Testis (tissue), 3 donors: ENCODE results near the gene CHGA. TPM values are rescaled to one million over a fixed set of nuclear protein-coding genes. Genes with fewer than 3 reads are reported as not detected.

Source experiments
- DNase-seq: peaks from one replicate; pipeline ENCODE4 v3.0.0-alpha.2; 2019
- H3K27ac ChIP-seq, 2 donors: fragments of 200-600 bp; sonication (generic); one replicate each; pipeline ENCODE4 v1.5.1; 2019
- H3K27me3 ChIP-seq: fragments of 200-600 bp; sonication (generic); one replicate; pipeline ENCODE4 v1.5.1; 2019
- H3K36me3 ChIP-seq: fragments of 200-600 bp; sonication (generic); one replicate; pipeline ENCODE4 v1.5.1; 2017; ENCODE audit warnings: low read depth; ENCODE audit errors: missing control alignments
- H3K4me1 ChIP-seq: fragments of 200-600 bp; sonication (generic); one replicate; pipeline ENCODE4 v1.5.1; 2019
- H3K4me3 ChIP-seq, 2 donors: fragments of 200-600 bp; sonication (generic); one replicate each; pipeline ENCODE4 v1.5.1; 2017 to 2019
- H3K9me3 ChIP-seq: fragments of 200-600 bp; sonication (generic); one replicate; pipeline ENCODE4 v1.5.1; 2017
- CTCF ChIP-seq, 3 experiments: fragments of 450-650 bp in 2 of 3; fragments of 200-600 bp in 1 of 3; sonication (generic) in 1 of 3; IDR thresholded peaks; one replicate each; pipeline ENCODE4 v1.5.1; 2016 to 2019; ENCODE audit warnings: antibody characterized with exemption in 3 of 3, mild to moderate bottlenecking in 2 of 3, moderate library complexity in 1 of 3
- POLR2A ChIP-seq: fragments of 450-650 bp; IDR thresholded peaks from one replicate; pipeline ENCODE4 v1.6.1; 2017; ENCODE audit warnings: antibody characterized with exemption, mild to moderate bottlenecking, moderate library complexity
- WGBS, 2 donors: methylation state at CpG; one replicate each; pipeline ENCODE4 v1.1.5; 2018; 5-methylcytosine and 5-hydroxymethylcytosine counted together
- intact Hi-C: fragments of 100-400 bp; cut with DNase I; formaldehyde crosslinking; loops from one replicate; pipeline ENCODE4 v1.15.1; 2023; ENCODE audit warnings: low total_unique reads
- polyA plus RNA-seq: library from polyadenylated mRNA; stranded (reverse); fragments of 350-450 nt; fragmentation: Illumina TruSeq; extraction: RNeasy Lipid Tissue Mini Kit (QIAGEN cat#74804); gene quantifications from one replicate; pipeline ENCODE4 v1.2.3, GENCODE V29; 2014; ENCODE audit warnings: low read depth, low replicate concordance; ENCODE audit not compliant: insufficient read depth
- total RNA-seq, 2 donors: library from RNA; depleted of rRNA; stranded (reverse); fragments of >200 nt; gene quantifications; one replicate each; pipeline ENCODE4 v1.2.3, GENCODE V29; 2016

Gene CHGA
- total and polyA plus RNA-seq, 3 donors from 2014 or later = 92.9 to 225 (median 191) TPM

DNA sequence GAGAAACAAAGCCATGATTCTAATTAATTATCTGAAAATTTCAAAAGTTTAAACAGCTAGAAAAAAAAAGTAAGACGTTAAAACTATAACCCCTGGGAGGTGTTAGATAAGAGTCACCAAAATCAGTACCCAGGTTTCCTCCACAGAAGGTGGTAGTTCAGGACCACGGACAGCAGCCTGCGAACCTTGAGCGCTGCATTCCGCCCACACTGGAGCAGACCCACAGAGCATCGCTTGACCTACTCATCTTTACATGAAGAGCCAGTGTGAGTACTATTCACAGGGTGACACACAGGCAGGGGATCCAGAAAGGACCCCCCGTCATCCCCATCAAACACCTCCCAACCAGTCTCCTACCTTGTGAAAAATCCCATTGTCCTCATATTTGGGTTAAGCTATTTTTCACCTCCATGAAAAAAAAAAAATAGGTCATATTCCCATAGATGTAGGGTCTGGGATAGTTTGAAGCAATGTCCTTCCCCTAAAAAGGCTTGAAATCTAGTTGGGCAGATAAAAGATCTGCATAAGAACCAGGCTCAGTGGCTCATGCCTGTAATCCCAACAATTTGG lies 8.8 kb upstream of the CHGA start:
- TF ChIP-seq CTCF (IDR thresholded peaks at IDR 0.05) (no peak), POLR2A (no peak)
- H3K9me3 ChIP-seq = no peaks in the 10 kb centered on the region
- H3K4me1 ChIP-seq = no peaks in the 10 kb centered on the region

DNA sequence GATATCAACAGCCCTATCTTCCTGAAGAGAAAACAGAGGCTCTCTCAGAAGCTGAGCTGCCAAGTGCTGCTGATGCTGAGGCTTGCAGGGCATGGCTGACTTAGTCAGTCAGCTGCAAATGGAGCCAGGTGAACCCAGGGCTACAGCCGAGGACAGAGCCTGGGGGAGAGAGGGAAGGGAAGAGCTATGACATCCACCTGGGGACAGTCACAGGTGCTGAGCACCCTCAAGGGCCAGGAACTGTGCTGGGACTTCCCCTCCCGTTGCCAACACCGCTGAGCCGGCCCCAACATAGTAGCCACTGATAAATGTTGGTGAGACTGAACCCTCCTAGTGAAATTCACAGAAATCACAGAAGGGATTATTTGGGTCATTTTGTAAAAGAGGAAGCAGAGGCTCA lies 6.7 kb upstream of the CHGA start:
- intact Hi-C loops = no loop called here
- H3K27me3 ChIP-seq = no peaks in the 10 kb centered on the region
- H3K27ac ChIP-seq = no peak overlapping the region
- 81 to 88% methylated on average over 4 of the region's 4 CpGs for WGBS, 2 donors
- H3K36me3 ChIP-seq = no peaks in the 10 kb centered on the region
- no peaks in the 10 kb centered on the region for H3K9me3 ChIP-seq
- DNase-seq = no peak
- TF ChIP-seq POLR2A = no peak
- no peak for TF ChIP-seq CTCF (IDR thresholded peaks at IDR 0.05)
- no peaks in the 10 kb centered on the region for H3K4me1 ChIP-seq
- H3K4me3 ChIP-seq = no peak overlapping the region

More for the DNA sequence above, 8.8 kb upstream of the CHGA start:
- intact Hi-C loops = no loop called here
- Histone ChIP-seq H3K27ac (no peak overlapping the region), H3K27me3 (no peaks in the 10 kb centered on the region), H3K36me3 (no peaks in the 10 kb centered on the region), H3K4me3 (no peak overlapping the region)
- WGBS, 2 donors = 4 to 13% methylated on average over 7 of the region's 7 CpGs
- peak; percentile 75 for DNase-seq

DNA sequence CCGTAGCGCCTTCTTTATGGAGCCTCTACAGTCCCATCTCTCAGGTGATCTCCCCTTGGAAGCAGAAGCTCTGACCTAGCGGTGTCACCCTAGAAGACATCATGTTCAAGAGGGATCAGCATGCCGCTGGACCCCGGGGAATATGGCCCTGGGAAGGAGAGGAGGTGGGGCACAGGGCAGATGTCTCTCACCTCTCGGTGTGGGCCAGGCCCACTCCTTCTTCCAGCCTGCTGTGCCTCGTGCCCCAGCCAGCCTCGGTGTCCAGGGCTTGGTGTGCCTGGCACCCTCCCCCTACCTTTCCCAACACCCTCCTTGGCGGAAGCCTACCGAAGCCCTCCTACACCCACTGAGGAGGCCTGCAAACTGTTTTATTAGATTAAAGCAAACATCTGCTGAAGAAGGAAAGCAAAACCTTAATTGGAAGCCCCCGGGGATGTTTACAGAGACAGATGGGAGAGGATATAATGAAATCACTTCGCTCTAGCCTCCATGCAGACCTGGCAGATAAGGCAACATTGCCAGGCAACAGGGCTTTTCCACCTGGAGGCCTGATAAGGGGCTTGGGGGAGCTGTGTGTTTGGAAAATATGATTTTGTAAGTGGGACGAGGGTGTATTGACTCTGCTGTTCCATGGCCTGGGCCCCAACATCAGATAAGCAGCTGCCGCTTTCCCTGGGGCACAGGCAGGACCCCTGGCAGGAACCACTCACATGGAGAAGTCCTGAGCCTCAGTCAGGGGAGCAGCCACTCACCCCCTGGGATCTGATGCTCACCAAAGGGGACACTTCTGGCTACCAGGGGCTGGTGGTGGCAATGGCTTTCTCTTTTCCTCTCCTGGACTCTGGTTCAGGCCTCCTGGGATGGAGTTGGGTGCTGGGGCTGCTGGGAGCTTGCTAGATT lies 5.7 kb upstream of the CHGA start:
- 78 to 85% methylated on average over 12 to 14 of the region's 14 CpGs for WGBS, 2 donors
- TF ChIP-seq CTCF (IDR thresholded peaks at IDR 0.05) = no peak
- TF ChIP-seq POLR2A = no peak
- no peaks in the 10 kb centered on the region for H3K27me3 ChIP-seq
- no peak overlapping the region for H3K27ac ChIP-seq
- no peak overlapping the region for H3K4me3 ChIP-seq
- H3K9me3 ChIP-seq = no peaks in the 10 kb centered on the region
- H3K36me3 ChIP-seq = no peaks in the 10 kb centered on the region
- no peak for DNase-seq
- intact Hi-C loops = no loop called here
- H3K4me1 ChIP-seq = no peaks in the 10 kb centered on the region

- Histone ChIP-seq H3K9me3 (no peaks in the 10 kb centered on the region), H3K4me1 (no peaks in the 10 kb centered on the region), H3K36me3 (no peaks in the 10 kb centered on the region), H3K27ac (no peak overlapping the region), H3K4me3 (no peak overlapping the region), H3K27me3 (no peaks in the 10 kb centered on the region)
- intact Hi-C loops = no loop called here
- TF ChIP-seq POLR2A (no peak), CTCF (IDR thresholded peaks at IDR 0.05) (no peak)
- 80 to 86% methylated on average over 7 of the region's 7 CpGs for WGBS, 2 donors
- no peak for DNase-seq
These were observed 5.0 kb upstream of the CHGA start for GRCh38 chr14:92917956-92918355.
